AG20443 (cell line): ENCODE measurements around the gene PARP9.

Experiments used
- DNase-seq: peaks from one replicate; pipeline ENCODE4 v3.0.0; 2012; ENCODE audit warnings: low spot score, mixed read lengths

Gene PARP9

DNA sequence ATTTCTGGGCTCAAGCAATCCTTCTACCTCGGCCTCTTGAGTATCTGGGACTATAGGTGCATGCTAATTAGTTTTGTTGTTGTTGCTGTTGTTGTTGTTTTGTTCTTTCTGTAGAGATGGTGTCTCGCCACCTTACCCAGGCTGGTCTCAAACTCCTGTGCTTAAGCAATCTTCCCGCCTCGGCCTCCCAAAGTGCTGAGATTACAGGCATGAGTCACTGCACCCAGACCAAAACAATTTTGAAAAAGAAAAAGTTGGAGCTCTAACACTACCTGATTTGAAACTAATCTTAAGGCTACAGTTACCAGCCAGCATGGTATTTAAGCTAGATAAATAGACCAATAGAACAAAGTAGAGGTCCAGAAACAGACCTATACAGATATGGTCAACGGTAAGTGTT lies 79.1 kb downstream of the PARP9 start:
- DNase-seq = no peak

GRCh38 chr3:122481390-122481789 lies 82.7 kb downstream of the PARP9 start:
- DNase-seq = no peak
